Mucosa of descending colon (tissue), 3 donors: Measurements from ENCODE around the gene RPS6KA6. TPM values are rescaled to one million over a fixed set of nuclear protein-coding genes. Genes with fewer than 3 reads are reported as not detected.
A peak's percentile ranks its signal among the peaks of the same experiment; 100 is the strongest.

Experiments used
- ATAC-seq: fragments of 200-7000 bp; cut with Tn5 transposase; one replicate; pipeline ENCODE4 v1.9.1; 2020; ENCODE audit warnings: mild to moderate bottlenecking, moderate library complexity
- DNase-seq, 3 donors: peaks; one replicate each; pipeline ENCODE4 v3.0.0-alpha.2; 2020
- H3K36me3 ChIP-seq: fragments of 200-600 bp; one replicate; pipeline ENCODE4 v1.8.0; 2021; ENCODE audit warnings: low read depth, mild to moderate bottlenecking
- H3K4me1 ChIP-seq: fragments of 200-600 bp; one replicate; pipeline ENCODE4 v1.8.0; 2021; ENCODE audit warnings: low read depth, mild to moderate bottlenecking
- H3K4me3 ChIP-seq: fragments of 200-600 bp; one replicate; pipeline ENCODE4 v1.8.0; 2021; ENCODE audit warnings: mild to moderate bottlenecking
- H3K9me3 ChIP-seq: fragments of 200-600 bp; one replicate; pipeline ENCODE4 v1.8.0; 2021; ENCODE audit warnings: mild to moderate bottlenecking
- CTCF ChIP-seq: fragments of 200-600 bp; IDR thresholded peaks from one replicate; pipeline ENCODE4 v1.8.0; 2022; ENCODE audit warnings: antibody characterized with exemption, mild to moderate bottlenecking
- intact Hi-C, 2 donors: fragments of 100-400 bp; cut with DNase I in 1 of 2; cut with micrococcal nuclease in 1 of 2; formaldehyde crosslinking; loops; one replicate each; pipeline versions ENCODE4 v1.11.0 to v1.11.1; 2022; cut with DNase I, micrococcal nuclease
- long read RNA-seq, 2 donors: library from polyadenylated mRNA; unstranded; transcript quantifications; one replicate each; pipeline ENCODE4 v2.0.0, GENCODE V29; 2019 to 2021
- total RNA-seq, 3 donors: library from RNA; stranded (reverse); fragmentation: NEBNext Ultra II Directional in 2 of 3; extraction: Animal tissue kit (Norgen Biotek cat#: 25700) in 2 of 3; gene quantifications; one replicate each; pipeline versions ENCODE4 v1.2.1 to v1.2.4, GENCODE V29; 2021 to 2023
- donor health status: DM: no; HTN: no; CAD: no; lungs with moderate emphysema.
- donor health status: DM: no; HTN: no; CAD: no.
- donor health status: DM: no; HTN: yes; CAD: no.

RPS6KA6 gene
- total RNA-seq = 10 to 100 TPM in 2 of 3 donors, 1 to 10 TPM in 1; 9.7 to 16.6 (median 11.3) TPM
- long read RNA-seq, donor 1, partial matches to known transcripts = 1 of 4 reads
- long read RNA-seq, donor 1, other reads (novel, unspliced or antisense) = 1 of 4 reads
- long read RNA-seq, donor 2, partial matches to known transcripts = 0 of 1 reads
- long read RNA-seq, donor 2, other reads (novel, unspliced or antisense) = 0 of 1 reads

GRCh38 chrX:84187533-84188319 is at the start of gene RPS6KA6:
Gene RPS6KA6 (minus strand): TSS chrX:84188199. CDS start chrX:84187899, 300 bp downstream.
- Histone ChIP-seq H3K4me1 (no peaks in the 10 kb centered on the region), H3K36me3 (no peaks in the 10 kb centered on the region), H3K9me3 (no peaks in the 10 kb centered on the region), H3K4me3 (peak within 1 kb of the TSS; percentile 28)
- intact Hi-C loops = no loop called here
- DNase-seq (peak; percentile 25 to 58 (median 51)), ATAC-seq (peak; percentile 72)
- TF ChIP-seq CTCF = no peak

GRCh38 chrX:84224741-84225140 is 36.7 kb upstream of the RPS6KA6 start:
- ATAC-seq (no peak), DNase-seq (no peak)
- Histone ChIP-seq H3K9me3 (no peaks in the 10 kb centered on the region), H3K36me3 (no peaks in the 10 kb centered on the region), H3K4me1 (no peaks in the 10 kb centered on the region), H3K4me3 (no peak overlapping the region)
- intact Hi-C loops = no loop called here
- no peak for TF ChIP-seq CTCF

- no peak for DNase-seq
- Histone ChIP-seq H3K4me3 (no peak overlapping the region), H3K4me1 (no peaks in the 10 kb centered on the region), H3K9me3 (no peaks in the 10 kb centered on the region), H3K36me3 (no peaks in the 10 kb centered on the region)
- ATAC-seq = no peak
- TF ChIP-seq CTCF = no peak
- intact Hi-C loops = no loop called here
These were observed 35.3 kb upstream of the RPS6KA6 start for GRCh38 chrX:84223261-84223660.

- Histone ChIP-seq H3K4me3 (no peak overlapping the region), H3K9me3 (no peaks in the 10 kb centered on the region), H3K4me1 (no peaks in the 10 kb centered on the region), H3K36me3 (no peaks in the 10 kb centered on the region)
- ATAC-seq (no peak), DNase-seq (no peak)
- intact Hi-C loops = no loop called here
- no peak for TF ChIP-seq CTCF
These were observed 33.2 kb upstream of the RPS6KA6 start for GRCh38 chrX:84221181-84221580.

- no peaks in the 10 kb centered on the region for H3K4me1 ChIP-seq
- ATAC-seq (no peak), DNase-seq (no peak)
- TF ChIP-seq CTCF = no peak
- H3K4me3 ChIP-seq = no peak overlapping the region
- intact Hi-C loops = no loop called here
- no peaks in the 10 kb centered on the region for H3K36me3 ChIP-seq
- no peaks in the 10 kb centered on the region for H3K9me3 ChIP-seq
These were observed 31.6 kb upstream of the RPS6KA6 start for GRCh38 chrX:84219551-84219950.
